ENCODE measurements around the gene GLIS1. TPM values are rescaled to one million over a fixed set of nuclear protein-coding genes. Genes with fewer than 3 reads are reported as not detected.

GLIS1 gene
- polyA plus RNA-seq, 3 donors = not detected

- Histone ChIP-seq H2AFZ (ENCODE audit: insufficient read depth, low read depth, low read length, poor library complexity, severe bottlenecking) (no peak overlapping the region), H3K4me3 (replicated peaks in 1 of 3; ENCODE audit: low read depth in 2 of 3, low read length in 3 of 3) (no peak overlapping the region), H3K4me1 (ENCODE audit: control insufficient read depth in 1 of 2, insufficient read depth in 2 of 2, low read length in 2 of 2) (peaks cover 5 to 10% of the 10 kb centered on the region in 2 donors), H3K27me3 (ENCODE audit: control insufficient read depth in 2 of 2, insufficient read depth in 2 of 2, low read length in 2 of 2) (peaks cover 35 to 37% of the 10 kb centered on the region in 2 donors), H3K27ac (ENCODE audit: low read depth in 1 of 2, low read length in 2 of 2) (no peak overlapping the region), H3K36me3 (replicated peaks in 1 of 2; ENCODE audit: control insufficient read depth in 1 of 2, insufficient read depth in 2 of 2, low read length in 2 of 2) (no peaks in the 10 kb centered on the region), H3K9ac (ENCODE audit: insufficient read depth, low read length, poor library complexity, severe bottlenecking) (no peak overlapping the region), H3K9me3 (replicated peaks in 1 of 2; ENCODE audit: control insufficient read depth in 1 of 2, insufficient read depth in 1 of 2, low read length in 2 of 2) (peaks cover 0 to 9% of the 10 kb centered on the region in 2 donors), H3K79me2 (ENCODE audit: insufficient read depth, low read length) (no peaks in the 10 kb centered on the region), H4K20me1 (ENCODE audit: insufficient read depth, low read length) (no peaks in the 10 kb centered on the region), H3K4me2 (replicated peaks; ENCODE audit: extremely low read depth, low read length, poor library complexity, severe bottlenecking) (no peak overlapping the region)
- no peak for DNase-seq
- Mint-ChIP-seq H3K9me3 (peaks cover 0 to 2% (median 0%) of the 10 kb centered on the region in 7 donors), H3K27ac (no peak overlapping the region), H3K4me1 (peaks cover 6% of the 10 kb centered on the region), H3K36me3 (no peaks in the 10 kb centered on the region), H3K27me3 (ENCODE audit: low read depth in 3 of 3) (peaks cover 32 to 59% (median 47%) of the 10 kb centered on the region in 3 donors), H3K4me3 (no peak overlapping the region)
- WGBS (ENCODE audit: insufficient coverage) = 99% methylated on average over 7 of the region's 12 CpGs
- intact Hi-C loops (cut with micrococcal nuclease) = no loop called here
- TF ChIP-seq, protein P1, sequence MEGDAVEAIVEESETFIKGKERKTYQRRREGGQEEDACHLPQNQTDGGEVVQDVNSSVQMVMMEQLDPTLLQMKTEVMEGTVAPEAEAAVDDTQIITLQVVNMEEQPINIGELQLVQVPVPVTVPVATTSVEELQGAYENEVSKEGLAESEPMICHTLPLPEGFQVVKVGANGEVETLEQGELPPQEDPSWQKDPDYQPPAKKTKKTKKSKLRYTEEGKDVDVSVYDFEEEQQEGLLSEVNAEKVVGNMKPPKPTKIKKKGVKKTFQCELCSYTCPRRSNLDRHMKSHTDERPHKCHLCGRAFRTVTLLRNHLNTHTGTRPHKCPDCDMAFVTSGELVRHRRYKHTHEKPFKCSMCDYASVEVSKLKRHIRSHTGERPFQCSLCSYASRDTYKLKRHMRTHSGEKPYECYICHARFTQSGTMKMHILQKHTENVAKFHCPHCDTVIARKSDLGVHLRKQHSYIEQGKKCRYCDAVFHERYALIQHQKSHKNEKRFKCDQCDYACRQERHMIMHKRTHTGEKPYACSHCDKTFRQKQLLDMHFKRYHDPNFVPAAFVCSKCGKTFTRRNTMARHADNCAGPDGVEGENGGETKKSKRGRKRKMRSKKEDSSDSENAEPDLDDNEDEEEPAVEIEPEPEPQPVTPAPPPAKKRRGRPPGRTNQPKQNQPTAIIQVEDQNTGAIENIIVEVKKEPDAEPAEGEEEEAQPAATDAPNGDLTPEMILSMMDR (IDR thresholded peaks at IDR 0.05) = no peak
Observed at GRCh38 chr1:53733447-53733931, 5.5 kb downstream of the GLIS1 start.

GRCh38 chr1:53732912-53733317 lies 6.0 kb downstream of the GLIS1 start:
- Histone ChIP-seq H3K27me3 (ENCODE audit: control insufficient read depth in 2 of 2, insufficient read depth in 2 of 2, low read length in 2 of 2) (peaks cover 31% of the 10 kb centered on the region in 2 donors), H3K9ac (ENCODE audit: insufficient read depth, low read length, poor library complexity, severe bottlenecking) (no peak overlapping the region), H3K27ac (ENCODE audit: low read depth in 1 of 2, low read length in 2 of 2) (no peak overlapping the region), H2AFZ (ENCODE audit: insufficient read depth, low read depth, low read length, poor library complexity, severe bottlenecking) (no peak overlapping the region), H3K4me3 (replicated peaks in 1 of 3; ENCODE audit: low read depth in 2 of 3, low read length in 3 of 3) (no peak overlapping the region), H3K4me1 (ENCODE audit: control insufficient read depth in 1 of 2, insufficient read depth in 2 of 2, low read length in 2 of 2) (peaks cover 0 to 5% of the 10 kb centered on the region in 2 donors), H3K4me2 (replicated peaks; ENCODE audit: extremely low read depth, low read length, poor library complexity, severe bottlenecking) (no peak overlapping the region), H3K79me2 (ENCODE audit: insufficient read depth, low read length) (no peaks in the 10 kb centered on the region), H3K36me3 (replicated peaks in 1 of 2; ENCODE audit: control insufficient read depth in 1 of 2, insufficient read depth in 2 of 2, low read length in 2 of 2) (no peaks in the 10 kb centered on the region), H3K9me3 (replicated peaks in 1 of 2; ENCODE audit: control insufficient read depth in 1 of 2, insufficient read depth in 1 of 2, low read length in 2 of 2) (peaks cover 0 to 4% of the 10 kb centered on the region in 2 donors), H4K20me1 (ENCODE audit: insufficient read depth, low read length) (no peaks in the 10 kb centered on the region)
- peak overlapping the region in 1 of 2 donors; percentile 27 for H3K4me3 Mint-ChIP-seq
- peaks cover 29 to 55% (median 41%) of the 10 kb centered on the region in 3 donors for H3K27me3 Mint-ChIP-seq (ENCODE audit: low read depth in 3 of 3)
- intact Hi-C loops (cut with micrococcal nuclease) = no loop called here
- H3K4me1 Mint-ChIP-seq = peaks cover 2% of the 10 kb centered on the region
- TF ChIP-seq, protein P1 (IDR thresholded peaks at IDR 0.05) = no peak
- no peak overlapping the region for H3K27ac Mint-ChIP-seq
- peaks cover 0 to 2% (median 0%) of the 10 kb centered on the region in 7 donors for H3K9me3 Mint-ChIP-seq
- 80% methylated on average over 3 of the region's 6 CpGs for WGBS (ENCODE audit: insufficient coverage)
- H3K36me3 Mint-ChIP-seq = no peaks in the 10 kb centered on the region
- DNase-seq = no peak
